ENCODE results near the gene MX2.

MX2 gene

DNA sequence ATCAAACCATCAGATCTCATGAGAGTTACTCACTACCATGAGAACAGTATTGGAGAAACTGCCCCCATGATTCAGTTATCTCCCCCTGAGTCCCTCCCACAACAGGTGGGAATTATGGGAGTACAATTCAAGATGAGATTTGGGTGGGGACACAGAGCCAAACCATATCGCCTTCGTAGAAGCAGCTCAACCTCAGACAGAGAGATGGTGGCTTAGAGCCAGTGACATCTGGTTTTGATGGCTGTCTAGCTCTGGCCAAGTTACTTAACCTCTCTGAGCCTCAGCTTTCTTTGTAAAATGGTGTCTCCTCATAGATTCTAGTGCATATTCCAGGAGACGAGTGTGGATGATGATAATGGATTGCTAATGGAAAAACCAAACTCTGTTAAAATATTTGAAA, 91.4 kb downstream of the MX2 start:
- no peak for DNase-seq (ENCODE audit: low read depth)
- H3K4me3 ChIP-seq (ENCODE audit: control insufficient read depth, low read depth, low read length) = no peak overlapping the region
- TF ChIP-seq, protein P1, sequence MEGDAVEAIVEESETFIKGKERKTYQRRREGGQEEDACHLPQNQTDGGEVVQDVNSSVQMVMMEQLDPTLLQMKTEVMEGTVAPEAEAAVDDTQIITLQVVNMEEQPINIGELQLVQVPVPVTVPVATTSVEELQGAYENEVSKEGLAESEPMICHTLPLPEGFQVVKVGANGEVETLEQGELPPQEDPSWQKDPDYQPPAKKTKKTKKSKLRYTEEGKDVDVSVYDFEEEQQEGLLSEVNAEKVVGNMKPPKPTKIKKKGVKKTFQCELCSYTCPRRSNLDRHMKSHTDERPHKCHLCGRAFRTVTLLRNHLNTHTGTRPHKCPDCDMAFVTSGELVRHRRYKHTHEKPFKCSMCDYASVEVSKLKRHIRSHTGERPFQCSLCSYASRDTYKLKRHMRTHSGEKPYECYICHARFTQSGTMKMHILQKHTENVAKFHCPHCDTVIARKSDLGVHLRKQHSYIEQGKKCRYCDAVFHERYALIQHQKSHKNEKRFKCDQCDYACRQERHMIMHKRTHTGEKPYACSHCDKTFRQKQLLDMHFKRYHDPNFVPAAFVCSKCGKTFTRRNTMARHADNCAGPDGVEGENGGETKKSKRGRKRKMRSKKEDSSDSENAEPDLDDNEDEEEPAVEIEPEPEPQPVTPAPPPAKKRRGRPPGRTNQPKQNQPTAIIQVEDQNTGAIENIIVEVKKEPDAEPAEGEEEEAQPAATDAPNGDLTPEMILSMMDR (conservative IDR thresholded peaks at IDR 0.05; ENCODE audit: control insufficient read depth, insufficient read depth, low read depth, low read length) = no peak

DNA sequence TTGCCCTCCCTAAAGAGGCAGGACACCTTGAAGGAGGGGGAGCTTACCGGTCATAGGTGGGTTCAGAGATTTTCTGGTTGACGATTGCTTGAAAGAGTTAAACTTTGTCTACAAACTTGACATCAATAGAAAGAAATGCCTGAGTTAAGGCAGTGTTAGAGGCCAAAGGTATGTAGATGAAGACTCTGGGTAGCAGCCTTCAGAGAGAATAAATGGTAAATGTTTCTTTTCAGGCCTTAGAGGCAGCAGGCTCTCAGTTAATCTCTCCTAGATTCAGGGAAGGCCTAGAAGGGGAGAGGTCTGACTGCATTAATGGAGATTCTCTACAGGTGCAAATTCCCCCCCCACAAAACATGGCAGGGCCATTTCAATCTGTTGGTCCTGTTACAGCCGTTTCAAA, 91.9 kb downstream of the MX2 start:
- TF ChIP-seq, protein P1 (conservative IDR thresholded peaks at IDR 0.05; ENCODE audit: control insufficient read depth, insufficient read depth, low read depth, low read length) = no peak
- H3K4me3 ChIP-seq (ENCODE audit: control insufficient read depth, low read depth, low read length) = no peak overlapping the region
- DNase-seq (ENCODE audit: low read depth) = no peak

- TF ChIP-seq, protein P1 (conservative IDR thresholded peaks at IDR 0.05; ENCODE audit: control insufficient read depth, insufficient read depth, low read depth, low read length) = no peak
- no peak for DNase-seq (ENCODE audit: low read depth)
- no peak overlapping the region for H3K4me3 ChIP-seq (ENCODE audit: control insufficient read depth, low read depth, low read length)
These were observed 96.3 kb downstream of the MX2 start for GRCh38 chr21:41458121-41458520.

DNA sequence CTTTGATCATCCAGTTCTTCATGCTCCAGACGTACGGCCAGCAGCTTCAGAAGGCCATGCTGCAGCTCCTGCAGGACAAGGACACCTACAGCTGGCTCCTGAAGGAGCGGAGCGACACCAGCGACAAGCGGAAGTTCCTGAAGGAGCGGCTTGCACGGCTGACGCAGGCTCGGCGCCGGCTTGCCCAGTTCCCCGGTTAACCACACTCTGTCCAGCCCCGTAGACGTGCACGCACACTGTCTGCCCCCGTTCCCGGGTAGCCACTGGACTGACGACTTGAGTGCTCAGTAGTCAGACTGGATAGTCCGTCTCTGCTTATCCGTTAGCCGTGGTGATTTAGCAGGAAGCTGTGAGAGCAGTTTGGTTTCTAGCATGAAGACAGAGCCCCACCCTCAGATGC, 96.7 kb downstream of the MX2 start:
- TF ChIP-seq, protein P1 (conservative IDR thresholded peaks at IDR 0.05; ENCODE audit: control insufficient read depth, insufficient read depth, low read depth, low read length) = no peak
- no peak for DNase-seq (ENCODE audit: low read depth)
- no peak overlapping the region for H3K4me3 ChIP-seq (ENCODE audit: control insufficient read depth, low read depth, low read length)

Measured in fibroblast of mammary gland (primary cell).